ENCODE data around the gene TBPL2.

Gene TBPL2

DNA sequence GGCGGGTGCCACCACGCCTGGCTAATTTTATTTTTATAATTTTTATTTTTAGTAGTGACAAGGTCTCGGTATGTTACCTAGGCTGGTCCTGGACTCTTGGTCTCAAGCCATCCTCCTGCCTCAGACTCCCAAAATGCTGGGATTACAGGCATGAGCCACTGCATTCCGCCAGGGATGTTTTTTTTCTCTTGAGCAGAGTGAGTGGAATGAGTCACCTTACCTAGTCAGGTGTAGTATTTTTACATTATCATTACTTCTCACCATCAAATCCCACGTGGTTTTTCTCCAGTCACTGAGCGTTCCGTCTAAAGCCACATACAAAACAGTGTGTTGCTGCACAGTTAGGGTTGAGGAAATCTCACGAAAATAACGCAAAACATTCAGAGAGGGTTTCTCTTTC lies 870 bp upstream of the TBPL2 start:
- Histone ChIP-seq H3K9ac (ENCODE audit: low read length in 2 of 2) (no peak overlapping the region), H3K4me1 (ENCODE audit: control insufficient read depth, insufficient read depth, low read length) (no peaks in the 10 kb centered on the region), H3K4me3 (ENCODE audit: low read length in 2 of 2) (no peak overlapping the region), H3K27ac (ENCODE audit: low read length) (no peak overlapping the region), H3K27me3 (ENCODE audit: control insufficient read depth in 1 of 2, insufficient read depth in 2 of 2, low read length in 2 of 2) (peaks cover 6 to 10% of the 10 kb centered on the region in 2 donors), H3K36me3 (ENCODE audit: control insufficient read depth in 2 of 2, insufficient read depth in 2 of 2, low read length in 2 of 2) (no peaks in the 10 kb centered on the region), H3K9me3 (ENCODE audit: control insufficient read depth in 2 of 2, low read length in 2 of 2) (no peaks in the 10 kb centered on the region)

DNA sequence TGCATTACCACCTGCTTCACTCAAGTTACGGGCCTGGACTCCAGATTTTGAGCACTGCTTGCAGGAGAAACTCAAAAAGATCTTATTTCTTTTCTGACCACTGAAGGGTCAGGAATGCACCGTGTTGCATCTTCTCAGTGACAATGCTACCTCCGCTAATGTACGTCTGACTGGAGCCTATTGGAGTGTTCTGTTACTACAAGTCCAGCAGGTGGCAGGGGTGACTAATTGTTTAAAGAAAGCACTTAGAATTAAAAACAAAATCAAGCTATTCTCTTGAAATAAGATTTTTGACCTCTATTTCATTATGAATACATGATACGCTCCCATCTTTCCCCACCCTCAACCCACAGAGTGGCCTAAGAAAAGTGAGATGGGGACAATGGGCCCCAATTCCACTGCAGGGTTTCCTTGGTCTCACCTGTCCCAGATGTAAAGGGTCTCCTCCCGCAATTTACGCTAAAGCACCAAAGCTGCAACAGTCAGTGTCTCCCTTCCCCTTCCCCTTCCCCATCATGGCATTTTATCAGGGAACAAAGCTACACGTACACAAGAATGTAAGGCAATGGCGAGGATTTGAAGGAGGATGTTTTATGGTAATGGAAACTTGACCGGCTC lies 2.2 kb downstream of the TBPL2 start:
- no peak overlapping the region for H3K4me3 ChIP-seq (ENCODE audit: low read length in 2 of 2)
- H3K27me3 ChIP-seq (ENCODE audit: control insufficient read depth in 1 of 2, insufficient read depth in 2 of 2, low read length in 2 of 2), result peaks cover 6 to 10% of the 10 kb centered on the region in 2 donors
- H3K9me3 ChIP-seq (ENCODE audit: control insufficient read depth in 2 of 2, low read length in 2 of 2), result no peaks in the 10 kb centered on the region
- H3K4me1 ChIP-seq (ENCODE audit: control insufficient read depth, insufficient read depth, low read length), result no peaks in the 10 kb centered on the region
- no peak overlapping the region for H3K9ac ChIP-seq (ENCODE audit: low read length in 2 of 2)
- H3K36me3 ChIP-seq (ENCODE audit: control insufficient read depth in 2 of 2, insufficient read depth in 2 of 2, low read length in 2 of 2), result no peaks in the 10 kb centered on the region
- no peak overlapping the region for H3K27ac ChIP-seq (ENCODE audit: low read length)

DNA sequence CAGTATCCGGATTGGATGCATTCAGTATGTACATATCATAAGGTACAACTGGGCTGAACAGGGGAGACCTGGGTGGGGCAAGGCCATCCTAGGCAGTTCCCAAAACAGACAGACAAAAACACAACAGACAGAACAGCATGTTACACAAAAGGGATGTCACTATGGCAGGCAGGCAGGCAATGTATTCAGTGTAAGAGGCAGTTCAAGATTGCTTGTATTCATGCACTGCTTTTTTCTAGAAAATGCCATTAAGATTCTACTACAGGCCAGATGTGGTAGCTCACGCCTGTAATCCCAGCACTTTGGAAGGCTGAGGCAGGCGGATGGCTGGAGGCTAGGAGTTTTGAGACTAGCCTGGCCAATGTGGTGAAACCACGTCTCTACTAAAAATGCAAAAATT lies 3.5 kb downstream of the TBPL2 start:
- Histone ChIP-seq H3K9me3 (ENCODE audit: control insufficient read depth in 2 of 2, low read length in 2 of 2) (no peaks in the 10 kb centered on the region), H3K9ac (ENCODE audit: low read length in 2 of 2) (no peak overlapping the region), H3K27me3 (ENCODE audit: control insufficient read depth in 1 of 2, insufficient read depth in 2 of 2, low read length in 2 of 2) (peaks cover 6 to 10% of the 10 kb centered on the region in 2 donors), H3K36me3 (ENCODE audit: control insufficient read depth in 2 of 2, insufficient read depth in 2 of 2, low read length in 2 of 2) (no peaks in the 10 kb centered on the region), H3K27ac (ENCODE audit: low read length) (no peak overlapping the region), H3K4me1 (ENCODE audit: control insufficient read depth, insufficient read depth, low read length) (no peaks in the 10 kb centered on the region), H3K4me3 (ENCODE audit: low read length in 2 of 2) (no peak overlapping the region)

DNA sequence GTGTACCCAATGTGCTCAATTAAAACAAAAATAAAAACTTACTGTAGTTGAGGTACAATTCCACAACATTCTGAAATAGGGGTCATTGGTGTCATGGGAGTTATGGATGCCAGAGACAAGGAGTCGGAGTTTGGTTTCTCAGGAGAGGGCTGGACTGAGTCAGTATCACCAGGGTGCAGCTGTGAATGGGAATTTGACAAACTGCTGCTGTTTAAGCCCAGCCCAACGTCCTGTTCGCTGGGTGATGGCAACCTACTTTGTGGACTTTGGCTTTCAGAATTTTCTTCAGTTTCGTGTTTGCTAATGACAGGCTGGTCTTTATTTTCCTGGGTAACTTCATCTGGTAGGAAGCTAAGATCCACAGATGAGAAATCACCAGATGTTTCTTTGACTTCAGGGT lies 3.9 kb downstream of the TBPL2 start:
- H3K4me3 ChIP-seq (ENCODE audit: low read length in 2 of 2), result no peak overlapping the region
- no peaks in the 10 kb centered on the region for H3K9me3 ChIP-seq (ENCODE audit: control insufficient read depth in 2 of 2, low read length in 2 of 2)
- peaks cover 6 to 10% of the 10 kb centered on the region in 2 donors for H3K27me3 ChIP-seq (ENCODE audit: control insufficient read depth in 1 of 2, insufficient read depth in 2 of 2, low read length in 2 of 2)
- no peak overlapping the region for H3K9ac ChIP-seq (ENCODE audit: low read length in 2 of 2)
- H3K27ac ChIP-seq (ENCODE audit: low read length), result no peak overlapping the region
- H3K36me3 ChIP-seq (ENCODE audit: control insufficient read depth in 2 of 2, insufficient read depth in 2 of 2, low read length in 2 of 2), result no peaks in the 10 kb centered on the region
- no peaks in the 10 kb centered on the region for H3K4me1 ChIP-seq (ENCODE audit: control insufficient read depth, insufficient read depth, low read length)

DNA sequence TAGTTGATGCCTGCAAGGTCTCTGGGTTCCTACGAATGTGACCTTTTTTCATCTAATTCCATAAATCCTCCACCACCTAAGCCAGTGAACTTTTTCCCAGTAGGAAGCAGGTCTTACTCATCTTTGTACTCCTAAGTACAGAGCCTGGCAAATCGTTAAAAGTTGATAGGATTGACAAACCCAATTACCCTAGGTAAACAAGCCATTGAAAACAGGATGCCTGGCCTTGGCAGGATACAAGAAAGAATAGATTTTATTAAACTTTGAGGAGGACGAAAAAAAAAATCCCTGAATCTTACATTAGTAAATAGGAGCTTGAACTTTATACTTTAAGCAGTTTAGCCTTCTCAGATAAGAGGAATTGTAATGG lies 5.6 kb downstream of the TBPL2 start:
- Histone ChIP-seq H3K9ac (ENCODE audit: low read length in 2 of 2) (no peak overlapping the region), H3K27me3 (ENCODE audit: control insufficient read depth in 1 of 2, insufficient read depth in 2 of 2, low read length in 2 of 2) (peaks cover 3% of the 10 kb centered on the region in 2 donors), H3K36me3 (ENCODE audit: control insufficient read depth in 2 of 2, insufficient read depth in 2 of 2, low read length in 2 of 2) (no peaks in the 10 kb centered on the region), H3K4me3 (ENCODE audit: low read length in 2 of 2) (no peak overlapping the region), H3K9me3 (ENCODE audit: control insufficient read depth in 2 of 2, low read length in 2 of 2) (no peaks in the 10 kb centered on the region), H3K27ac (ENCODE audit: low read length) (no peak overlapping the region), H3K4me1 (ENCODE audit: control insufficient read depth, insufficient read depth, low read length) (no peaks in the 10 kb centered on the region)

DNA sequence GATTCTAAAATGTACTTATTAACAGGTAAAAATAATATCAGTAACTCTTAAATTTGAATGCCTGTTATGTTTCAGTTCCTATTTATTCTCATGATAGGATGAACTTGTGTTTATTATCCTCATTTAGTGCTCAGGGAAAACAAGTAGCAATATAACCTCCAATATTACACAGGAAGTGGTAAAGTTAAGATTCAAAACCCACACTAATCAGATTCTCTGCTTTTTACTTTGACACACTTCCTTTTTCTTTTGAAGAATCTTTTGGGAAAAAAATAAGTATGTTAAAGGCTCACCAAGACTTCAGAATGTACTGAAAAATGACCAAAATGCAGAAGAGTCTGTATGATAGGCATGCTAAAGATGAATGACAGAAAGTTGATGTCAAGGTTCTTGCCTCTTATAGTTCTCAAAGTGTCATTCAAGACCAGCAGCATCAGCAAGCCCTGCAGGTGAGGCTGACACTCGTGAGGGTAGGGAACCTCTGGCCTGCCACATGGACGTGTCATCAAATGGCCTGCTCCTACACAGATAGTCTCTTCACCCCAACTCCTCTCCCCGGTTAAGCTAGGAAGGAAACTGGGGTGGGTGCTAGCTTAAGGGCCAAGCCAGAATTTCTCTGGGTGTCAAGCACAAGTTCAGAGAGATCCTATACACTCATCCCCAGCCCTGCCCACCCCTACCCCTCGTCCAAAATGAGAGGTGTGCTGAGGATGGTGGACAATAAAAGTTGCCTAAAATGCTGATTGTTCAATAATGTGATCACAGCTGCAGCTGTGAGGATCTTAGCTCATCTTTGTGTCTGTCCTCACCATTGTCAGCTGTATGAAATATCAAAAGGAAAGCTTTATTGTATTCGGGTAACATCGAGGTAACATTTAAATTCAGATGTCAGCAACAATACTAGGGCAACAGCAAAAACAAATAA lies 6.3 kb downstream of the TBPL2 start:
- Histone ChIP-seq H3K4me3 (ENCODE audit: low read length in 2 of 2) (no peak overlapping the region), H3K9ac (ENCODE audit: low read length in 2 of 2) (no peak overlapping the region), H3K27ac (ENCODE audit: low read length) (no peak overlapping the region), H3K4me1 (ENCODE audit: control insufficient read depth, insufficient read depth, low read length) (no peaks in the 10 kb centered on the region), H3K36me3 (ENCODE audit: control insufficient read depth in 2 of 2, insufficient read depth in 2 of 2, low read length in 2 of 2) (no peaks in the 10 kb centered on the region), H3K27me3 (ENCODE audit: control insufficient read depth in 1 of 2, insufficient read depth in 2 of 2, low read length in 2 of 2) (peaks cover 3% of the 10 kb centered on the region in 2 donors), H3K9me3 (ENCODE audit: control insufficient read depth in 2 of 2, low read length in 2 of 2) (no peaks in the 10 kb centered on the region)

DNA sequence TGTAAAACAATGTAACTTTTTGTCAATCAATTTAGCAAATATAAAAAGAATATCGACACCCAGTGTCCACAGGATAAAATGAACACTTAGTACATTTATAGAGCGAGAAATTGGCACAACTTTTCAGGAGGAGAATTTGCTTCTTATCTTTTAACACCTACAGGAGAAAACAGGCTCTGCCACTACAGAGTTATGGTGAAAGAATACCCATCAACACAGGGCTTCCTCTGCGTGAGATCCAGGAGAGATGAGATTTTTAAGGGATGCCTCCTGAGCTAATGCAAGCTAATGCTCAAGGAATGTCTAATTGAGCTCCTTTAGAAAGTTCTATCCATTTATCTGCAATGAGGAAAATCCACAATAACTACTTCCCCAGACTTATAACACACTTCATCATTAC lies 7.8 kb downstream of the TBPL2 start:
- Histone ChIP-seq H3K4me3 (ENCODE audit: low read length in 2 of 2) (no peak overlapping the region), H3K9me3 (ENCODE audit: control insufficient read depth in 2 of 2, low read length in 2 of 2) (no peaks in the 10 kb centered on the region), H3K9ac (ENCODE audit: low read length in 2 of 2) (no peak overlapping the region), H3K27me3 (ENCODE audit: control insufficient read depth in 1 of 2, insufficient read depth in 2 of 2, low read length in 2 of 2) (no peaks in the 10 kb centered on the region), H3K36me3 (ENCODE audit: control insufficient read depth in 2 of 2, insufficient read depth in 2 of 2, low read length in 2 of 2) (no peaks in the 10 kb centered on the region), H3K4me1 (ENCODE audit: control insufficient read depth, insufficient read depth, low read length) (no peaks in the 10 kb centered on the region), H3K27ac (ENCODE audit: low read length) (no peak overlapping the region)

DNA sequence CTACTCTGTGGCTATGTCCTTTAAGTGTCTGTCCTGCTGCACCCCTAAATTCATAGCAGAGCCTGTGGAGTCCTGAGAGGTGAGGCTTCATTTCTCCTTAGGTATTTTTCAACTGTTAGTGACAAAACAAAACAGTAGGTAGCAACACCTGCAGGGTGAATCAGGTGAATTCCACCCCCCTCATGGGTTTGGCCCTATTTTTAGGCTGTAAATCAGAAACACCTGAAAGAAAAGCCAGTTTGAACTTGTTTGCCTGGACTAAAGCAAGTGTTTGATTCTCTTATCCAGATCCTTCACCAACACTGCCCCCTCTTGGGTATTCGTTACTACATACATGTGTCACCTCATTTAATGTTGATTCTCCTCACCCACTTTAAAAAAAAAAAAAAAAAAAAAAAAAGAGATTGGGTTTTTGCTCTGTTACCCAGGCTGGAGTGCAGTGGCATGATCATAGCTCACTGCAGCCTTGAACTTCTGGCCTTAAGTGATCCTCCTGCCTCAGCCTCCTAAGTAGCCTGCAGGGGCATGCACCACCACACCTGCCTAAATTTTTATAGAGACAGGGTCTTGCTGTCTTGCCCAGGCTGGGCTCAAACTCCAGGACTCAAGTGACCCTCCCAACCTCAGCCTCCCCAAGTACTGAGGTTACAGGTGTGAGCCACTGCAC lies 10.3 kb downstream of the TBPL2 start:
- no peak overlapping the region for H3K27ac ChIP-seq (ENCODE audit: low read length)
- no peaks in the 10 kb centered on the region for H3K27me3 ChIP-seq (ENCODE audit: control insufficient read depth in 1 of 2, insufficient read depth in 2 of 2, low read length in 2 of 2)
- no peak overlapping the region for H3K9ac ChIP-seq (ENCODE audit: low read length in 2 of 2)
- H3K36me3 ChIP-seq (ENCODE audit: control insufficient read depth in 2 of 2, insufficient read depth in 2 of 2, low read length in 2 of 2), result no peaks in the 10 kb centered on the region
- no peaks in the 10 kb centered on the region for H3K9me3 ChIP-seq (ENCODE audit: control insufficient read depth in 2 of 2, low read length in 2 of 2)
- no peak overlapping the region for H3K4me3 ChIP-seq (ENCODE audit: low read length in 2 of 2)
- H3K4me1 ChIP-seq (ENCODE audit: control insufficient read depth, insufficient read depth, low read length), result no peaks in the 10 kb centered on the region

DNA sequence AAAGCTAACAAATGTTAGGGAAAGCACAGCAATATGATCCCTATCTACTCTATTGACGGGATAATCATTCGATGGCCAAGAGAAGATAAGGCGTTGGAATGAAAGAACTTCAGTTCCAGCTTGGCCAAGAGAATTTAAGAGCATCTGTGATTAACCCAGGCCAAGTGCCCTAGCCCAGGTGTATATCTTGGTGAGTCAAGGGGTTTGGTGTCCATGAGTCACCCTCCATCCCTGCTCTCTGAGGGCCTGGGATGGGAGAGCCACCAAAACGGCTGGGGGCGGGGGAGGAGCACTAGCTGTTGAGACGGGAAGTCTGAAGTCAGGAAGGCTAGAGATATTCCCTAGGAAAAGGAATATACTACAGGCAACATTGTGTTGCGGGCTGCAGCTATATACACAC lies 13.0 kb downstream of the TBPL2 start:
- no peaks in the 10 kb centered on the region for H3K27me3 ChIP-seq (ENCODE audit: control insufficient read depth in 1 of 2, insufficient read depth in 2 of 2, low read length in 2 of 2)
- no peaks in the 10 kb centered on the region for H3K36me3 ChIP-seq (ENCODE audit: control insufficient read depth in 2 of 2, insufficient read depth in 2 of 2, low read length in 2 of 2)
- no peak overlapping the region for H3K4me3 ChIP-seq (ENCODE audit: low read length in 2 of 2)
- H3K9me3 ChIP-seq (ENCODE audit: control insufficient read depth in 2 of 2, low read length in 2 of 2), result no peaks in the 10 kb centered on the region
- H3K4me1 ChIP-seq (ENCODE audit: control insufficient read depth, insufficient read depth, low read length), result no peaks in the 10 kb centered on the region
- no peak overlapping the region for H3K9ac ChIP-seq (ENCODE audit: low read length in 2 of 2)
- no peak overlapping the region for H3K27ac ChIP-seq (ENCODE audit: low read length)

DNA sequence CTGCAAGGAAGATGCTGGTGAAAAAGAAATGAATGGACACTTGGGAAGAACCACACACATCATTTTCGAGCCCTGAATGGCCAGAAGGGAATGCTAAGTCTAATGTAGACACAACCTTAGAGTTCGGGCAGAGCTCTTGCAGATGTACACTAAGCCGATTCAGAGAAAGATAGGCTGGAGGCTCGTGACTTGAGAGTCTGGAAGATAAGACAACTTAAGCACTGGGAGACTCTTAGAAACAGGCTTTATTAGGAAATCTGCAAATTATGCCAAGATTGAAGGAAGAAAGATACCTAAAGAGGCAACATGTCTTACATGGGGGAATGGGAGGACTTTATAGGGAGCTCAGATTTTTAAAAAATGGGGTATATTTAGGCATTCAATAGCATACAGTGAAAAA lies 13.5 kb downstream of the TBPL2 start:
- H3K9ac ChIP-seq (ENCODE audit: low read length in 2 of 2), result no peak overlapping the region
- H3K9me3 ChIP-seq (ENCODE audit: control insufficient read depth in 2 of 2, low read length in 2 of 2), result no peaks in the 10 kb centered on the region
- H3K27ac ChIP-seq (ENCODE audit: low read length), result no peak overlapping the region
- H3K4me3 ChIP-seq (ENCODE audit: low read length in 2 of 2), result no peak overlapping the region
- no peaks in the 10 kb centered on the region for H3K4me1 ChIP-seq (ENCODE audit: control insufficient read depth, insufficient read depth, low read length)
- no peaks in the 10 kb centered on the region for H3K36me3 ChIP-seq (ENCODE audit: control insufficient read depth in 2 of 2, insufficient read depth in 2 of 2, low read length in 2 of 2)
- H3K27me3 ChIP-seq (ENCODE audit: control insufficient read depth in 1 of 2, insufficient read depth in 2 of 2, low read length in 2 of 2), result no peaks in the 10 kb centered on the region
